Measurements from ENCODE around the gene PLEKHB2.
"Not testable (repeated sequence)": the region's sequence is repeated elsewhere in the genome, so short reads cannot be mapped to it uniquely, and the experiment has no call there.

Gene PLEKHB2

GRCh38 chr2:131146749-131147148, 41.6 kb downstream of the PLEKHB2 start:
- no peak for DNase-seq

GRCh38 chr2:131148426-131148825, 43.3 kb downstream of the PLEKHB2 start:
- no peak for DNase-seq

GRCh38 chr2:131150109-131150508, 45.0 kb downstream of the PLEKHB2 start:
- DNase-seq = not testable (repeated sequence)

- no peak for DNase-seq
These were observed 46.3 kb downstream of the PLEKHB2 start for GRCh38 chr2:131151398-131151797.

GRCh38 chr2:131152074-131152473, 46.9 kb downstream of the PLEKHB2 start:
- no peak for DNase-seq

- no peak for DNase-seq
These were observed 48.4 kb downstream of the PLEKHB2 start for GRCh38 chr2:131153529-131153928.

GRCh38 chr2:131154071-131154531, 49.0 kb downstream of the PLEKHB2 start:
- DNase-seq = peak; percentile 86

GRCh38 chr2:131154647-131155046, 49.5 kb downstream of the PLEKHB2 start:
- no peak for DNase-seq

- DNase-seq = no peak
These were observed 50.2 kb downstream of the PLEKHB2 start for GRCh38 chr2:131155208-131155855.

- DNase-seq = no peak
These were observed 51.5 kb downstream of the PLEKHB2 start for GRCh38 chr2:131156452-131157149.

GRCh38 chr2:131165562-131165961, 60.4 kb downstream of the PLEKHB2 start:
- DNase-seq = not testable (repeated sequence)

GRCh38 chr2:131168538-131168937, 63.4 kb downstream of the PLEKHB2 start:
- no peak for DNase-seq

GRCh38 chr2:131178050-131178449, 72.9 kb downstream of the PLEKHB2 start:
- not testable (repeated sequence) for DNase-seq

- not testable (repeated sequence) for DNase-seq
These were observed 73.7 kb downstream of the PLEKHB2 start for GRCh38 chr2:131178721-131179418.

- not testable (repeated sequence) for DNase-seq
These were observed 76.3 kb downstream of the PLEKHB2 start for GRCh38 chr2:131181451-131181850.

GRCh38 chr2:131193421-131193820, 88.3 kb downstream of the PLEKHB2 start:
- DNase-seq = not testable (repeated sequence)

- DNase-seq = not testable (repeated sequence)
These were observed 91.0 kb downstream of the PLEKHB2 start for GRCh38 chr2:131196186-131196585.
